WI38 (cell line): ENCODE results near the gene CCDC78.

Experiments used
- H3K4me3 ChIP-seq: 2 replicates; pipeline ENCODE4 v1.5.1; 2011; ENCODE audit warnings: low read depth, mild to moderate bottlenecking, control low read depth, low read length
- TF ChIP-seq, protein P1 (sequence below): IDR thresholded peaks from 2 replicates; pipeline ENCODE4 v1.5.1; 2012; ENCODE audit warnings: low read depth, mild to moderate bottlenecking, control low read depth, low read length

Gene CCDC78

DNA sequence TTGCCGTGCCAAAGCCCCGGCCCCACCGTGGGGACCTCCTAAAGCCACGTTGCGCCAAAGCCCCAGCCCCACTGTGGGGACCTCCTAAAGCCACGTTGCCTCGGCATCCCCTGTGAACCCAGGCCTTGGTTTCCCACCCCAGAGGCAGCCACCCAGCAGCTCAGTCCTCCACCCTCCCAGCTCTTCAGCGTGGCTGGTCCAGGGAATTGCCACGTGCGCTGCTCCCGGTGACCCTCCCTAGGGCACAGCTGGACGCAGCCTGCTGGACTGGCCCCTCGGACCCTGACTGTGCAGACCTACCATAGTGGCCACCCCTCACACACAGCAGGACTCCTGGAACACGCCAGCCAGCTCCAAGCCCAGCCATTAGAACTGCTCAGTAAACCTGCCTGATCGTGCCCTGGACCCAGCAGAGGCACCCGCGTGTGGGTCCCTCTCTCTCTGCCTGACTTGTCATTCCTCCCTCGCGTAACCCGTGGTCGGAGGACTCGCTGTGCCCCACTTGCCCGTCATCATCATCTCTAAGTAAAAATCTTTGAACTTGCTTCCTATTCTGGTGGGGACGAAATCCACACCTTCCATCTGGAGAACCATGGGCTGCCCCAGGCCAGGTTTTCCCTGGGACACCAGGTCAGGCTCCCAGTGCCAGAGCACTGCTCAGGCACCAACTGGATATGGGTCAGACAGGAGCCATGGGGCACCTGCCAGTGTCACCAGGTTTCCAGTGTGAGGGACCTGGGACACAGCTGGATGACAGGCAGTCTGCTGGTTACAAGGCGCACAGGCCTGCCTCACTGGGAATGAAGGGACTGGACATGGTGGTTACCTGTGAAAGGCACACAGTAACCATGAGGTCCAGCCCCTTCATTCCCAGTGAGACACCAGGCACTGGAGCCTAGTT lies 9.0 kb upstream of the CCDC78 start:
- TF ChIP-seq, protein P1, sequence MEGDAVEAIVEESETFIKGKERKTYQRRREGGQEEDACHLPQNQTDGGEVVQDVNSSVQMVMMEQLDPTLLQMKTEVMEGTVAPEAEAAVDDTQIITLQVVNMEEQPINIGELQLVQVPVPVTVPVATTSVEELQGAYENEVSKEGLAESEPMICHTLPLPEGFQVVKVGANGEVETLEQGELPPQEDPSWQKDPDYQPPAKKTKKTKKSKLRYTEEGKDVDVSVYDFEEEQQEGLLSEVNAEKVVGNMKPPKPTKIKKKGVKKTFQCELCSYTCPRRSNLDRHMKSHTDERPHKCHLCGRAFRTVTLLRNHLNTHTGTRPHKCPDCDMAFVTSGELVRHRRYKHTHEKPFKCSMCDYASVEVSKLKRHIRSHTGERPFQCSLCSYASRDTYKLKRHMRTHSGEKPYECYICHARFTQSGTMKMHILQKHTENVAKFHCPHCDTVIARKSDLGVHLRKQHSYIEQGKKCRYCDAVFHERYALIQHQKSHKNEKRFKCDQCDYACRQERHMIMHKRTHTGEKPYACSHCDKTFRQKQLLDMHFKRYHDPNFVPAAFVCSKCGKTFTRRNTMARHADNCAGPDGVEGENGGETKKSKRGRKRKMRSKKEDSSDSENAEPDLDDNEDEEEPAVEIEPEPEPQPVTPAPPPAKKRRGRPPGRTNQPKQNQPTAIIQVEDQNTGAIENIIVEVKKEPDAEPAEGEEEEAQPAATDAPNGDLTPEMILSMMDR = no peak
- no peak overlapping the region for H3K4me3 ChIP-seq

DNA sequence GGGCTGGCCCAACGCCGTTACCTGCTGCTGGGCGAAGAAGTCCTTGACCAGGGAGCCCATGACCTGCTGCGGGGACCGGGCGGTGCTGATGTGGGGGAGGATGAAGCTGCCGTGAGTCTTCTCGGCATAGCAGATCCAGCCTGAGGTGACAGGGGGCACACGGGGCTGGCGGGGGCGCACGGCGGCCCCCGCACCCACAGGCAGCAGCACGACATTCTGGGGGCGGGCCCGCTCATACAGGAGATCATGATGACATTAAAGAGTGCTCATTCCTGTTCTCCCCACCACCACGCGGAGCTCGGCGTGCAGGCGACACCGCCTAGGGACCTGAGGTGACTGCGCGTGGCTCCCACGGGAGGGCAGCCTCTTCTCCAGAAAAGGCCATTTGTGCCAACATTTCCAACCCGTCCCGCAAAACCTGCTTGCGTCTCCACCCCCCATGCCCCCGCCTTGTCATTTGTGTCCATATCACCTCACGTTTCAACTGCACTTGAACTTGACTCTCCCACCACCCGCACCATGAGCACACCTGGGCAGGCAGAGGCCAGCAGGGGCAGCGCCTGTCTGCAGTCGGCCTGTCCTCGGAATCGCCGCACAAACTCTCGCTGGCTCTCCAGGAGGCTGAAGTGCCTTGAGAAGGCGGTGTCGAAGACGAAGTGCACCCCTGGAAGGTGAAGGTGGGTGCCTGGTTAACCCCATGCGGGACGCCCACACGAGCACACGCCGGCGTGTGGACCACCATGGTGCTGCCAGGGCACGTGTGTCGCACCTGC lies 8.2 kb upstream of the CCDC78 start:
- TF ChIP-seq, protein P1 = no peak
- H3K4me3 ChIP-seq = no peak overlapping the region

DNA sequence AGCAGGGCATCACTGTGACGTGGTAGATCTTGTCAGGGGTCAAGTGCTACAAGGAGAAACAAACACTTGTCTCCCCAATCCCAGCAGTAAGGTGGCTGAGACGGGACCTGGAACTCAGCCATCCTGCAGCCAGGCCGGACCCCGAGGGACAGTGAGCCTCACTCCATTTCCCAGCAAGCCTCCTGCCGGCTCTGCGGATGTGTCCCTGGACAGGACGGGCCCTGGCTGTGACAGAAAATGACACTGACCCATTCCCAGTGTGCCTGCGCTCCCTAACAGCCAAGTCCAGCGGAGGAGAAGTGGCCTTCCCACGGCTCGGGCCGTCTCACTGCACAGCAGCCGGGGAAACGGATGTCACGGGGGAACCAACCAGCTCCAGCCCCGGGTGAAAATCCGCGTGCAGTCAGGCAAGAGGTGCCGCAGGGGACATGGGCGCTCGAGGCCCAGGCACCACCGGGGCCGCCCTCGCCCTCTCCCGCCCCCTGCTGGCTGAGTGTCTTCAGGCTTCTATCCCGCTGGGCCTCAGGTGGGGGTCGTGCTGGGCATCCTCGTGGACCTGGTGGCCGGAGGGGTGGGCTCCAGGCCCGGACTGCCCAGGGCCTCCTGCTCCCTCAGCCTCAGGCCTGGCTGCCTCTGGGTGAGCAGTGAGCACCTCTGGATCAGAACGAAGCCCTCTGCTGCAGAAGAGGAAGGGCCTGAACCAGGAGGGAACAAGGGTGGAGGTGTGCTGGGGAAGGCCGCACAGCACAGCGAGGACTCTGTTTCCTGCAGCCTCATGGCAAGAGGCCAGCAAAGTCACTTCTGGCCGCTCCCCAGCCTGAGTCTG lies 7.4 kb upstream of the CCDC78 start:
- TF ChIP-seq, protein P1 = peak; percentile 22; the same call in 1 of the 2 replicates
- H3K4me3 ChIP-seq = no peak overlapping the region

DNA sequence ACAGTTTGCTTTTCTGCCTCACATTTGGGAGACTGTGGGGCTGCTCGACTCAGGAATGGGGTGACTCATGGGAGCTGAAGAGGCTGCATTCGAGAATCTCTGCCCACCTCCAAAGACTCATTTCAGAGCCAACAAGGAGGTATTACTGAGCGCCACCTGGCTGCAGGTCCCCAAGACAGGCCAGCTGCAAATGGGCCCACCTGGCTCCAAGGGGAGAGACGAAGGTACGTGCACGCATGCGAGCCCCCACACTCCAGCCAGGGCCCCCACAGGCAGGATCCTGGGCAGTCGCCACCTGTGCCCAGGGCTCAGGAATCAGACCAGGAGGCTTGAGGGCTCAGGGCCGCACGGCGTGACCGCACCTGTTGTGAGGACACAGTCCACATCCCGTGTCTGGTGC lies 6.7 kb upstream of the CCDC78 start:
- H3K4me3 ChIP-seq = no peak overlapping the region
- TF ChIP-seq, protein P1 = no peak

DNA sequence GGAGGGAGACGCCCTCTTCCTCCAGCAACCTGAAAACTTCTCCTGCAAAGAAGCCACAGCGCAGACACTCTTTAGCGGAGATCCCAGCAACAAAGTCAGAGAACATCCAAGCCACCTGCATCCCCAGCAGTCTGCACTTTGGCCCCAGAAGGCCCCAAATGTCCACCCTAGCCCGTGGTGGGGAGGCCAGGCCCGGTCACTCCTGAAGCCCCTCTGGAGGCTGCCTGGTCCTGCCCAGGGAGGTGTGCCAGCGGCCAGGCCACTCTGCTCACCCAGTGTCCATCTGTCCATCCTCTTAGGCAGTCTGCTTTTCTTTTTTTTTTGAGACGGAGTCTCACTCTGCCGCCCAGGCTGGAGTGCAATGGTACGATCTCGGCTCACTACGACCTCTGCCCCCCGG lies 6.1 kb upstream of the CCDC78 start:
- TF ChIP-seq, protein P1 = no peak
- H3K4me3 ChIP-seq = no peak overlapping the region

DNA sequence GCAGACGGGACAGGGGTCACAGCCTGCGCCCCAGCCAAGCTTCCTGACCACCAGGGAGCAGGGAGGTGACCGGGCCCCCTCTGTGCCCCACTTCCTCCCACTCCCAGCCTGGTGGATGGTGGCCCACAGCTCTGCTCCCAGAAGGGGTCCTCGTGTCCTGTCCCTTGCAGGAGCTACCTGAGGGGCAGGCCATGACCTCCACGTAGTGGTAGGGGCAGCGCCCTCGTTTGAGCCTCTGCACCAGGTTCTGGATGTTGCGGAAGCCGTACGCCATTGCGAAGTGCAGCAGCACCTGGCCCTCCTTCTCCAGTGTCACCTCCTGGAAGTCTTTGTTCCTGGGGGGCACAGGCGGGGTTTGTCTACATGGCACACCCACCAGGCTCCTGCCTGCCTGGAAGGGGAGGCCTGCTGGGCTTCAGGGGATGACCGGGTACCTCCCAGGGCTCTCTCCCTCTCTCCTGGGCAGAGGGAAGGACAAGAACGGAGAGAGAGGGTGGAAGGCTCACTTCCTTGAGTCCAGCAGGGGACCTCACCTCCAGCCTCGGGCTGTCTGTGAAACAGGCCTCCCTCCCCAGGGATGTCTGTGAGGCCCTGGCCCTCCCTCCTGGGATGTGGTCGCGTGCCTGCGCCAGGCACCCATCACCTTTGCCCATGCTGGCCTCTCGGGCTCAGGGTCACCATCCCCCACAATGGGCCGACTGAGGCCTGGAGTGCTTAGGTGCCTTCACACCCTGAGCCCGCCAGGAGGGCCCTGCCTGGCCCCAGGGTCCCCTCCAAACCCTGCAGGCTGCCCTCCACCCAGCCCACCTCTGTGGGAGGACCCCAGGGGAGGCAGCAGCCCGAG lies 4.6 kb upstream of the CCDC78 start:
- TF ChIP-seq, protein P1 = no peak
- H3K4me3 ChIP-seq = no peak overlapping the region
